ENCODE results near the gene HIF1A.
"Not testable (repeated sequence)": the region's sequence is repeated elsewhere in the genome, so short reads cannot be mapped to it uniquely, and the experiment has no call there.

Gene HIF1A

GRCh38 chr14:61708693-61709092, 13.4 kb downstream of the HIF1A start:
- DNase-seq (ENCODE audit: low read depth in 2 of 2), result not testable (repeated sequence)

DNA sequence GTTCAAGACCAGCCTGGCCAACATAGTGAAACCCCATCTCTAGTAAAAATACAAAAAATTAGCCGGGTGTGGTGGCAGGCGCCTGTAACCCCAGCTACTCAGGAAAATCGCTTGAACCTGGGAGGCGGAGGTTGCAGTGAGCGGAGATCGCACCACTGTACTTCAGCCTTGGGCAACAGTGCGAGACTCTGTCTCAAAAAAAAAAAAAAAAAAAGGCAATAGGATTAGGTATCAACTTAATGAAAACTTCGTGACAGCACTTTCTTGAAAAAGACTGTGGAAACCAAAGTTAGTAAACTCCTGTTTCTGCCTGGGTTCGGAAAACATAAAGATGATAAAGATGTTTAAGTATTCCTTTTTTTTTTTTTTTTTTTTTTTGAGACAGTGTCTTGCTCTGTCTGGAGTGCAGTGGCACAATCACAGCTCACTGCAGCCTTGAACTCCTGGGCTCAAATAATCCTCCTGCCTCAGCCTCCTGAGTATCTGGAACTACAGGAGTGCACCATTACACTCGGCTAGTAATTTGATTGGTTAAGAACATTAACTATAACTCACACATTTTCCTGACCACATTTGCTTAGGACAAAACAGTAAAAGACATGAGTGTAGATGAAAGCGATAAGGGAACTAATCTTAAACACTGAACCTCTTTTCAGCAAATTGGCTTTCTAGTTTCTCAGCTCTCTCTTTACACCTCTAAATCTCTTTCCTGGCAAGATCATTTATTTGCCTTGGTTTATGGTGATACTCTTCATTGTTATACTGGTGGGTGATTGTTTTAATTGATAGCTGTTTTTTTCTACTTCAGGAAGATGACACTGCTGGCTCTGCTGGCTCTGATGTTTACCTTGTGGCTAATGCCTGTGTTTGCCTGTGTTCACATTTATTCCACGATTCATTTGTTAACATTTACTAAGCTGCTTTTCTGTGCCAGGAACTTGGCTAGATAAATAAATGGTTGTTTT, 15.8 kb downstream of the HIF1A start:
- DNase-seq (ENCODE audit: low read depth in 2 of 2), result no peak

- DNase-seq (ENCODE audit: low read depth in 2 of 2), result no peak
Observed at GRCh38 chr14:61712137-61712536, 16.8 kb downstream of the HIF1A start.

- DNase-seq (ENCODE audit: low read depth in 2 of 2), result no peak
Observed at GRCh38 chr14:61713724-61714437, 18.6 kb downstream of the HIF1A start.

DNA sequence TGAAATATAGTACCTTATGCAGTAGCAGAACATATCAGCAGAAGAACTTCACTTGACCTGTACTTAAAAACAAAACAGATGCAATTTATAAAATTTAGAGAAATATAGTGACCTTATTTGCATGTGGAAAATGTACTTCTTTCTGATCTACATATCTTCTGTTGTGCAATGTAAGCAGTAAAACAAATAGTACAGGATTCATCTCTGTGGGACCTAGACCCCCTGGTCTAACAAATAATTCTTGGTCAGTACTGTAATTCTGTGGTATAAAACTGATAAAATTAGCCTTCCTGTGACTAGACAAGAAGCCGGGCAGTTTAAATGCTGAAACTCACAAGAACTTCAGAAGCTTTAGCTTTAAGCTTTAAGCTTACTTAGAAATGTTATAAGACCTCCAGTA, 21.6 kb downstream of the HIF1A start:
- DNase-seq (ENCODE audit: low read depth in 2 of 2), result no peak

DNA sequence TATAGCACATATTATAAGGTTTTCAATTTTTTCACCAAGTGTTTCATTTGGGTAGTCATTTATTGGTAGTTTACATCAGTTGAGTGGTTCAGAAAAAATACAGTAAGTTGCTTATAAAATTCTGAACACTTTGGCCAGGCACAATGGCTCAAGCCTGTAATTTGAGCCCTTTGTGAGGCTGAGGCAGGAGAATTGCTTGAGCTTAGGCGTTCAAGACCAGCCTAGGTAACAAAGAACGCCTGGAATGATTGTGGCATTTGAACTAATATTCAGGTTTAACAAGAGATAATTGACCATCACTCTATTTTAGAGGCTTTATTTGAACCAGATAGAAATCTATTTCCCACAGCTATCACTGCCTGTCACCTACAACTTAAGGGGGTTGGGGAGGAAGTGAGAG, 22.7 kb downstream of the HIF1A start:
- no peak for DNase-seq (ENCODE audit: low read depth in 2 of 2)

- no peak for DNase-seq (ENCODE audit: low read depth in 2 of 2)
Observed at GRCh38 chr14:61719344-61720293, 24.3 kb downstream of the HIF1A start.

DNA sequence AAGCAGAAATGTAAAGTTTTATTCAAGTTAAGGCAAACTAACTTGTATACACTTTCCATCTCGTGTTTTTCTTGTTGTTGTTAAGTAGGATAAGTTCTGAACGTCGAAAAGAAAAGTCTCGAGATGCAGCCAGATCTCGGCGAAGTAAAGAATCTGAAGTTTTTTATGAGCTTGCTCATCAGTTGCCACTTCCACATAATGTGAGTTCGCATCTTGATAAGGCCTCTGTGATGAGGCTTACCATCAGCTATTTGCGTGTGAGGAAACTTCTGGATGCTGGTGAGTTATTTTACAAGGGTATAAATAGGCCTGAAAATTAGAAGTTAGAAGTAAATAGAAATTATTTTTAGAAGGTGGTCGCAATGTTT, 25.0 kb downstream of the HIF1A start:
- DNase-seq (ENCODE audit: low read depth in 2 of 2), result no peak

- DNase-seq (ENCODE audit: low read depth in 2 of 2), result no peak
Observed at GRCh38 chr14:61720741-61721140, 25.4 kb downstream of the HIF1A start.

- no peak for DNase-seq (ENCODE audit: low read depth in 2 of 2)
Observed at GRCh38 chr14:61724133-61724532, 28.8 kb downstream of the HIF1A start.

GRCh38 chr14:61726778-61727658, 31.7 kb downstream of the HIF1A start:
- DNase-seq (ENCODE audit: low read depth in 2 of 2), result no peak

- DNase-seq (ENCODE audit: low read depth in 2 of 2), result no peak
Observed at GRCh38 chr14:61730756-61731373, 35.6 kb downstream of the HIF1A start.

- DNase-seq (ENCODE audit: low read depth in 2 of 2), result no peak
Observed at GRCh38 chr14:61733972-61734371, 38.7 kb downstream of the HIF1A start.

DNA sequence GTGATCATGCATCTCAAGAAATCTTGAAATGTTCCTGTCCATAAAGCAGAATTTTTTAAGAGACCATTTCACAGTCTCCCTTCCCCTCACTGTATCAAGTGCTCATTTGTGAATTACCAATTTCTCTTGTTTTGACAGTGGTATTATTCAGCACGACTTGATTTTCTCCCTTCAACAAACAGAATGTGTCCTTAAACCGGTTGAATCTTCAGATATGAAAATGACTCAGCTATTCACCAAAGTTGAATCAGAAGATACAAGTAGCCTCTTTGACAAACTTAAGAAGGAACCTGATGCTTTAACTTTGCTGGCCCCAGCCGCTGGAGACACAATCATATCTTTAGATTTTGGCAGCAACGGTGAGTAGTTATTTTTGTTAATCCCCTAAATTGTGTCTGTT, 41.4 kb downstream of the HIF1A start:
- no peak for DNase-seq (ENCODE audit: low read depth in 2 of 2)

DNA sequence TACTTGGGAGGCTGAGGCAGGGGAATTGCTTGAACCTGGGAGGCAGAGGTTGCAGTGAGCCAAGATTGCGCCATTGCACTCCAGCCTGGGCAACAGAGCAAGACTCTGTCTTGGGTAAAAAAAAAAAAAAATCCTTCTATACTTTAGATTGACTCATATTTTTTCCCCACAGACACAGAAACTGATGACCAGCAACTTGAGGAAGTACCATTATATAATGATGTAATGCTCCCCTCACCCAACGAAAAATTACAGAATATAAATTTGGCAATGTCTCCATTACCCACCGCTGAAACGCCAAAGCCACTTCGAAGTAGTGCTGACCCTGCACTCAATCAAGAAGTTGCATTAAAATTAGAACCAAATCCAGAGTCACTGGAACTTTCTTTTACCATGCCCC, 42.6 kb downstream of the HIF1A start:
- DNase-seq (ENCODE audit: low read depth in 2 of 2), result no peak

- DNase-seq (ENCODE audit: low read depth in 2 of 2), result no peak
Observed at GRCh38 chr14:61739133-61739532, 43.8 kb downstream of the HIF1A start.

DNA sequence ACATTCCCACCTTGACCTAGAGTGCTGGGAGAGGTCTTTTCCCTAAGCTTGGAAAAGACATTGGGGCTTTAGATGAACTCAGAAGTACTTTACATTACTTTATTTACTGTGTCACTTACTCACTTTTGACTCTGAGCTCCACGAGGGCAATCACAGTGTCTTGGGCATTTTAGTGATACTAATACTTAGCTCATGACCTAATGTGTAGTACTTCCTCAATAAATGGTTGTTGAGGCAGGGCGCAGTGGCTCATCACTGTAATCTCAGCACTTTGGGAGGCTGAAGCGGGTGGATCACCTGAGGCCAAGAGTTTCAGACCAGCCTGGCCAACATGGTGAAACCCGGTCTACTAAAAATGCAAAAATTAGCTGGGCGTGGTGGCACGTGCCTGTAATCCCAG, 47.1 kb downstream of the HIF1A start:
- DNase-seq (ENCODE audit: low read depth in 2 of 2), result no peak

DNA sequence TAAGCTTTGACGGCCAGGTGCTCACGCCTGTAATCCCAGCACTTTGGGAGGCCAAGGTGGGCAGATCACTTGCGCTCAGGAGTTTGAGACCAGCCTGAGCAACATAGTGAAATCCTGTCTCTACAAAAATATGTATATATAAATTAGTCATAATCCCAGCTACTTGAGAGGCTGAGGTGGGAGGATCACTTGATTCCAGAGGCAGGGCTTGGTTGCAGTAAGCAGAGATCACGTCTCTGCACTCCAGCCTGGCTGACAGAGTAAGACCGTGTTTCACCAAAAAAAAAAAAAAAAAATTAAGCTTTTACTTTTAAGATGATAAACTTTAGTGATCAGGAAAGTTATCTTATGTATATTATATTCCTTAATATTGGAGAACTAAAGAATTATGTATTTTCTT, 48.9 kb downstream of the HIF1A start:
- no peak for DNase-seq (ENCODE audit: low read depth in 2 of 2)

DNA sequence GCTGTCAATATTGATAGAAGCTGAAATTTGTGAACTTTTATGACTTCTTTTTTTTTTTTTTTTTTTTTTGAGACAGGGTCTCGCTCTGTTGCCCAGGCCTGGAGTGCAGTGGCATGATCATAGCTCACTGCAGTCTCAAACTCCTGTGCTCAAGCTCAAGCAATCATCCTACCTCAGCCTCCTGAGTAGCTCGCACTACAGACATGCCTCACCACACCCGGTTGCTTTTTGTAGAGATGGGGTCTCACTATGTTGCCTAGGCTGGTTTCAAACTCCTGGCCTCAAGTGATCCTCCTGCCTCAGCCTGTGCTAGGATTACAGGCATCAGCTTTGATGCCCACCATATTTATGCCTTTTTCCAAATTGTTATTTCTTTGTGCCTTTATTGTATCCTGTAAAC, 51.0 kb downstream of the HIF1A start:
- not testable (repeated sequence) for DNase-seq (ENCODE audit: low read depth in 2 of 2)

- no peak for DNase-seq (ENCODE audit: low read depth in 2 of 2)
Observed at GRCh38 chr14:61746881-61747280, 51.6 kb downstream of the HIF1A start.
